NCI-H187 (cell line): ENCODE data around the gene INHBC.
"Not testable (repeated sequence)": the region's sequence is repeated elsewhere in the genome, so short reads cannot be mapped to it uniquely, and the experiment has no call there.

Experiments
- DNase-seq, 2 experiments: peaks; one replicate each; lab custom pipeline; 2025; lab: John Stamatoyannopoulos, UW

INHBC gene

GRCh38 chr12:57434517-57435223 lies at the start of gene INHBC:
TSS of gene INHBC (plus strand) at chr12:57434784. CDS start at chr12:57434887, 103 bp downstream.
- DNase-seq = no peak

GRCh38 chr12:57385586-57385985 lies 49.0 kb upstream of the INHBC start:
- DNase-seq = no peak

GRCh38 chr12:57386187-57386720 lies 48.3 kb upstream of the INHBC start:
- DNase-seq = no peak

GRCh38 chr12:57388425-57388824 lies 46.2 kb upstream of the INHBC start:
- no peak for DNase-seq

GRCh38 chr12:57389033-57389432 lies 45.6 kb upstream of the INHBC start:
- no peak for DNase-seq

- DNase-seq = no peak
These were observed 44.4 kb upstream of the INHBC start for GRCh38 chr12:57390174-57390573.

GRCh38 chr12:57395121-57395520 lies 39.5 kb upstream of the INHBC start:
- no peak for DNase-seq

- DNase-seq = no peak
These were observed 37.1 kb upstream of the INHBC start for GRCh38 chr12:57397441-57397840.

GRCh38 chr12:57399718-57400463 lies 34.7 kb upstream of the INHBC start:
- DNase-seq = not testable (repeated sequence)

GRCh38 chr12:57401165-57401564 lies 33.4 kb upstream of the INHBC start:
- DNase-seq = no peak

- DNase-seq = not testable (repeated sequence)
These were observed 32.4 kb upstream of the INHBC start for GRCh38 chr12:57402156-57402555.

- DNase-seq = no peak
These were observed 29.5 kb upstream of the INHBC start for GRCh38 chr12:57404966-57405640.

GRCh38 chr12:57410534-57410933 lies 24.1 kb upstream of the INHBC start:
- DNase-seq = no peak

- DNase-seq = not testable (repeated sequence)
These were observed 20.4 kb upstream of the INHBC start for GRCh38 chr12:57414160-57414559.

- DNase-seq = no peak
These were observed 19.5 kb upstream of the INHBC start for GRCh38 chr12:57415088-57415487.

- DNase-seq = no peak
These were observed 18.3 kb upstream of the INHBC start for GRCh38 chr12:57416039-57416996.

- DNase-seq = no peak
These were observed 16.3 kb upstream of the INHBC start for GRCh38 chr12:57418255-57418654.

GRCh38 chr12:57419495-57419894 lies 15.1 kb upstream of the INHBC start:
- no peak for DNase-seq

GRCh38 chr12:57420482-57420881 lies 14.1 kb upstream of the INHBC start:
- no peak for DNase-seq

GRCh38 chr12:57426948-57427347 lies 7.6 kb upstream of the INHBC start:
- not testable (repeated sequence) for DNase-seq

GRCh38 chr12:57428965-57429364 lies 5.6 kb upstream of the INHBC start:
- no peak for DNase-seq
